HG02970 (cell line): ENCODE measurements around the gene PRTFDC1.
"Not testable (repeated sequence)": the region's sequence is repeated elsewhere in the genome, so short reads cannot be mapped to it uniquely, and the experiment has no call there.

Experiments used
- ATAC-seq: cut with Tn5 transposase; IDR thresholded peaks from one replicate; pipeline ENCODE4 v1.9.1; 2021; ENCODE audit warnings: mild to moderate bottlenecking, moderate library complexity, moderate number of reproducible peaks; ENCODE audit not compliant: unreplicated experiment, low FRiP score

The PRTFDC1 gene

DNA sequence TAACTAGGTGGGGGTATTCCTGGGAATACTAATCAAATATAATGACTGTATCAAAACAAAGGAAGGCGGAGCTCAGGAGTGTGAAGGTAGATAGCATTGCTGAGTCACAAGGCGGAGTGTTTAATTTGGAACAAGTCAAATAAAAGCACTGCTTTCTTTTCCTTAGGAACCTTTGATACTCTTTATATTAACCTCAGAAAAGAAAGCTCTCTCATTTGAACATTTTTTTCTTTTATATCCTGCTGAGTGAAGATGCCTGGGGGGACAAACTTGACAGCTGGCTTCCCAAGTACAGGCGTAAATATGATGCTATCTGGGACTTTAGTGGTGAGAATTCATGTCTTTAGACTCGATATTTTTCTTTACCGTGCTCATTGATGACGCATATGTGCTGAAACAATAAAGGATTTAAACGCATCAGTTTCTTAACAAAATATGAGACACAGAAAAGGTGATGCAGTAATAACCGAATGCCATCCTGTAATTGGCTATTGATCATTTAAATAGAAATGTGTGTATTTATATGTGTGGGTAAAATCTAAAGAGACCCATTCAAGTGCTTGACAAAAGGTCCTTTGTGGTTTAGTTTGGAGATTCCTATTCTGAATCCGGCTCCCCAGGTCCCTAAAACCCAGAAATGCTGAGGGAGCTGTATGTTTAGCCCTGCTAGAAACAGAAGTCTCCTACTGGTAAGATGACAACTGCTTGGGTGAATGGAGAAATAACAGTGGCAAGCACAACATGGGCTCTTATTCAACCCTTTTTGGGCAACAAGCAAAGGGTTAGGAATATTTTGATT is 102.7 kb downstream of the PRTFDC1 start:
- ATAC-seq, result no peak

DNA sequence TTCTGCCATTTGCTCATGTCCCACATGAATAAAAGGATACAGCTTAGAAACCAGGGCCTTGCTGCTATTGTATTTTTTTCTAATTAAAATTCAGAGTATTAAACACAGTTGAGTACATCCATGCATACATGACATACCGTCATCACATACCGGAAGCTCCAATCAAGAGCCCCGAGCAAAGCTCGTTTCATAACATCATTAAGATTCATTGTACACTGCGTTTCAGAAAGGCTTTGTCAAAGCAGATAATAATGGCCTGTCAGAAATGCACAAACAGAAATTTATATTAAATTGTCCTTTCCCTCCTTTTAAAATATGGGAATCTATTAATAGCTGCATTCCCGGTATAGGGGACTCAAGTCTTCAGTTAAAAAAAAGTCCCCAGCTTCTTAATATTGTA is 103.4 kb downstream of the PRTFDC1 start:
- ATAC-seq, result no peak

DNA sequence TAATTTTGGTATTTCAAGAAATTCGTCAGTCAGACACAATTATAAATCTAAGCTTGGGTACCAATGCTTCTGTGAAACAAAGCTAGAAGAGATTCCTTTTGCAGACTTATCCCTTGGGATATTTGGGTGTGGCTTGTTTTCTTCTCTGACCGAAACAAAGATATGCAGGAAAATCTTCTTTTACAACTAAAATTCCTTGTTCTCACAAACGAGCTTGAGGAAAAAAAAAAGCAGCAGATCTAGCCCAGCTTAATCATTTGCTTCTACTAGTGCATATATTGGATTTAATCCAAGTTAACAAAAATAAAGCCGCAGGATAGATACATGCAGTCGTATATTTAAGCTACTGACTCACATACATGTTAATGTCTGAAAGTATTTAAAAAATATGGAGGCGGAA is 104.2 kb downstream of the PRTFDC1 start:
- no peak for ATAC-seq

DNA sequence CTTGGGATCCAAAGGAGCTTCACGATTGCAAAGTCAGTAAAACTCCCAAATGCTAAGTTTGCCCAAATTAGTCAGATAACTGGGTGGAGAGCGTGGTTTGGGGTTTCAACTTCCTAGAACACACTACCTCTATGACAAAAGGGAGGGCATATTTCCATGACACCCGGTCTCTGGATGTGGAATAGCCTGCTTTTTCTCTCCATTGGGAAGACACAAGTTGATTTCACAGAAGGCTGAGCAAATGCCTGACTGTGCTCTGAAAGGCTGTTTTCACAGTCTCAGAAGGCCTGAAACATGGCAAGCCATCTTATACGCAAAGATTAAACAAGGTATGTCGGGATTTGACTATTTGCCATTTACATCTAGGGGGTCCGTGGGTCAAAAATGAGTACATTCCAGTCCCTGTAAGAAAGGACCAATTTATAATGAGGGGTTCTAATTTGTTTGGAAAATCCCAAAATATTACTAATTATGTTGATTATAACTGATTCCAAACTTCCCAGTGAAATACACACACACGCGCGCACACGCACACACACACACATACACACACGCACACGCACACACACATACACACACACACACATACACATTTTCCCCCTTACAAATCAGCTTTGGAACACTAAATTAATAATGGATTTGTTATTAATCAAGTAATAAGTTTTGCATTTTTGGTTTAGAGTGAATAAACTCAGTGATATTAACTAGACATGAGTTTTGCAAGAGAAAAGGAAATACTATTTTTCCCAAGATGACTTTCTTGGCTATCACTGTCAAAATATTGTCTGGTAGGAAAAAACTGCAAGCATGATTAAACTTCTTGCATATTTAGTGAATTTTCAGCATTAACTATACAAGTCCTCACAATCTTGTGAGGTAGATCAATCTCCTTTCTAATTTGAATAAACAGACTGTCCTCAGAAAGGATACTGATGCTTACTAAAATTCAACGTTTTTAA is 105.0 kb downstream of the PRTFDC1 start:
- no peak for ATAC-seq

DNA sequence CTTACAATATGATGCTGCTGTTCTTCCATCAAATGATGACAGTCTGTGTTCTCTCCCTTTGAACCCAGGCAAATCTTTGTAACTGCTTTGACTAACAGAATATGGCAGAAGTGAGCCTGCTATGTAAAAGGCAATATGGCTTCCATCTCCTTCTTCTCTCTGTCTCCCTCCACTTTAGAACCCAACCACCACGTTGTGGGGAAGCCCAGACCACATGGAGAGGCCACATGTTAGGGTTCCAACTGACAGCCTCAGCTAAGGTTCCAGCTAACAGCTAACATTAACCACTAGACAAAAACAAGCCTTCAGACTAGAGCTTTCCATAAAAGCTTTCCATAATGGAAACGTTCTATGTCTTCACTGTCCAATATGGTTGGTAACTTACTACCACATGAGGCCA is 107.7 kb downstream of the PRTFDC1 start:
- ATAC-seq, result no peak

DNA sequence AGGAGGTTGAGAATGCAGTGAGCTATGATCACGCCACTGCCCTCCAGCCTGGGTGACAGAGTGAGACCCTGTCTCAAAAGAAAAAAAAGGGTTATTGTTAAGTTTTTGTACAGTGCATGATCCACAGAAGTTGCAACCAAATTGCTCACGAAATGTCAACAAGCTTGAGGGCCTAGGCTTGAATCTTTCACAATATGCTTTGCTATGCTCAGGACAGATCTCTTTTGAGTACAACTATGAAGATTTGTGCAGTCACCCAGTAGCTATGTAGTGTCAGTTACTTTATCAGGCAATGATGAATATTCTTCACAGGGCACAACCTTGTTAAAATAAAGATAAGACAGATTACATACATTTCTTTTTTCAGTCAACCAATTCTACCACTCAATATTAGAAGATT is 109.2 kb downstream of the PRTFDC1 start:
- ATAC-seq, result no peak

DNA sequence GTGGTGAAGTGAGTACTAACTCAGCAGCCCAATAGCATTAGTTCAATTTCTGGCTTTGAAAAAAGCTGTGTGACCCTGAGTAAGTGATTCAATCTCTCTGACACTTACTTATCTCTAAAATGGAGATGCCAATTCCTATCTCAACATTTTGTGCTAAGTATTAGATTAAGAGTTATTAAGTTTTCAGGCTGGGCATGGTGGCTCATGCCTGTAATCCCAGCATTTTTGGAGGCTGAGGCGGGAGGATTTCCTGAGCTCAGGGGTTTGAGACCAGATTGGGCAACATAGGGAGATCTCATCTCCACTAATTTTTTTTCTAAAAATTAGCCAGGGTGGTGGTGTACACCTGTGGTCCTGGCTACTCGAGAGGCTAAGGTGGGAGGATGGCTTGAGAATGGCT is 109.5 kb downstream of the PRTFDC1 start:
- no peak for ATAC-seq

DNA sequence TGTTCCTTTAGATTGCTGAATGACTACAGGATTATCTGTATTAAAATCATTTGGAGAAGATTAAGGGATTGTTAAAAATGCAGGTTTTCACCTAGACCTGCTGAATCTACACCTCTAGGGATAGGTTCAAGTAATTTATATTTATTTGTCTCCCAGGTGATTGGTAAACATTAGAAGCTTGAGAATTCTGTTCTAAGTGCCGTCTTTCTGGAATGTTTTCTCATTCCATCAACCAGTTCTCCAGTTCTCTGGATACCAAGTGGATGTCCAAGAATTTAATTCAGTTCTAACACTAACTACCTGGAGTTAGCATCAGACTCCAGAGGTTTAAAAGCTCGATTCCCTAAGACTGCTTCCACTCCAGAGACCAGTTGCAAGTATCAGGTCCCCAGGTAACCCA is 110.9 kb downstream of the PRTFDC1 start:
- ATAC-seq, result no peak

DNA sequence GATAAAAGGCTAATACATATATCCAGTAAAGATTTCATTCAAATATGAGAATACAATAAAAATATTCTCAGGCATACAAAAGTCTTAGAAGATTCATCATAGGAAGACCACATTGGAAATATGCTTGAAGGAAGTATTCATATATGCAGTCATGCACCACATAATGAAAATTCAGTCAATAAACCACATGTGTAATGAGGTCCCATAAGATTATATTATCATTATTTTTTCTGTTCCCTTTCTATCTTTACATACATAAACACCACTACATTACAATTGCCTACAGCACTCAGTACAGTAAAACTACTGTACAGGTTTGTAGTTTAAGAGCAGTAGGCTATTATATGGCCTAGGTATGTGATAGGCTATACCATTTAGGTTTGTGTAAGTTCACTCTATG is 111.6 kb downstream of the PRTFDC1 start:
- no peak for ATAC-seq

DNA sequence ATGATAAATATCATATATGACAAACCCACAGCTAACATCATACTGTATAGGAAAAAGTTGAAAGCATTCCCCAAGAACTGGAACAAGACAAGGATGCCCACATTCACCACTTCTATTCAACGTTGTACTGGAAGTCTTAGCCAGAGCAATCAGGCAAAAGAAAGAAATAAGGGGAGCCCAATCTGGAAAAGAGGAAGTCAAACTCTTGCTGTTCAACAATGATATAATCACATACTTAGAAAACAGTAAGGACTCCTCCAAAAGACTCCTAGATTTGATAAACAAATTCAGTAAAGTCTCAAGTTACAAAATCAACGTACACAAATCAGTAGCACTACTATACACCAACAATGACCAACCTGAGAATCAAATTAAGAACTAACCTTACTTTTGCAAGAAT is 114.6 kb downstream of the PRTFDC1 start:
- not testable (repeated sequence) for ATAC-seq

DNA sequence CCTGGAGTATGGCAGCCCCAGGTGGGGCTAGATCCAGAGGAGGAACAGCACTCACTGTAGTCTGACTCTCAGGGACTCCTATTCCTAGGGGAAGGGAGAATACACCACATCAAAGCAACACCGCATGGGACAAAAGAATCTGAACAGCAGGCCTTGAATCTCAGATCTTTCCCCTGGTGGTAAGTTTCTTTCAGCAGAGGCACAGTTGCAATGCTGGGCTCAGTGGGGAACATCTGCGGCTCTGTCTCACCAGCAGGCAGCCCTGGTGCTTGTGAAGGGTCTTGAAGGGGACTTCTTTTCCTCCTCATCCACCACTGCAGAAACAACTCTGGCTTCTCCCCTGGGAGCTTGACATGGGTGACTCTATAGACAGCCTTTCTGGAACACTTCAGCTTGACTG is 117.5 kb downstream of the PRTFDC1 start:
- ATAC-seq, result no peak

DNA sequence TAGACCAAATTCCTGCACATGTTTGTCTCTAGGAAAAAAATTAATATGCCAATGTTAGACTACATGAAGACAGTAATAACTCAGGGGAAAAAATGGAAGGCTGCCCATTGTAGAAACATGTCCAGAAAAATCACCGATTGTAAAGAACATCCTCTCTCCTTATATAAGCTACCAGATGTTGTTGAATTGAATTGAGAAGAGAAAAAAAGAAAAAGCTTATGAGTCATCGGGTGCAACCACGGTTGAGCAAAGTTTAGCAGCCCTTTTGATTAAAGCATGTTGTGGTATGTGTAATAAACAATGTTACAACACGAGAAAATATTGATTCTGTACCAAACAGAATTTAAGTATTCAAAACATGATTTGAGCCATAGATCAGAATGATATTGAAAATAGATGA is 126.4 kb downstream of the PRTFDC1 start:
- no peak for ATAC-seq

DNA sequence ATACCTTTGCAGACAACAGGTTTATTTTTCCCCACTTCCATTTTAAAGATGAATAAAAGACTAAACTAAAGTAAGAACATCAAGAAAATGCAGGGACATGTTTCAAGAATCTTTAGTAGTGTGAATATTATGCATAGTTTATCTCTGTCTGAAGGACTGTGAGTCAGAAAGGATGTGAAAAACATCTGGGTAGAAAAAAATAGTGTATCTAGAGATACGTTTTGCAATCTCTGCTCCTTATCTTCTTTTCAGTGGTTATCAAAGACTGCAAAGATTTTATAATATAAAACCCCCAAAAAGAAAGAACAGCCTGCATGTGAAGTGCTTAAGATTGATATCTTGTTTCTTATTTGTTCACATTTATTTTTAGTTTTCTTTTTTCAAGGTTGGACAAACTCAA is 126.9 kb downstream of the PRTFDC1 start:
- no peak for ATAC-seq

DNA sequence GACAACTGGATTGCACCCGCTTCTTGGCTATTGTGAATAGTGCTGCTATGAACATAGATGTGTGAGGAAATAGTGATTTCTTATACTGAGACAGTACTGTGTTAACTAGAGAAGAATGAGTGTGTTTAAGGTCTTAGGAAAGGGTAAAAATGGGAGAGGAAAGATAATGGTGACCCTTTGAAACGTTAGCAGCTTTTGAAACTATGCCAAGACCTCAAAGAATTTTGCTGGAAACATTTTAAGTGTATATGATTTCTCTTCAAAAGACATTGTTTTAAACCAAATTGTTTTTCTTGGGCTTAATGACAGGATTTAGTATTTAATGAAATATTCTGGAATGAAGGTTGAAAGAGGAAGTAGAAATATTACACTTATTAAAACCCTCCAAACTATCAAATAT is 127.9 kb downstream of the PRTFDC1 start:
- ATAC-seq, result no peak

DNA sequence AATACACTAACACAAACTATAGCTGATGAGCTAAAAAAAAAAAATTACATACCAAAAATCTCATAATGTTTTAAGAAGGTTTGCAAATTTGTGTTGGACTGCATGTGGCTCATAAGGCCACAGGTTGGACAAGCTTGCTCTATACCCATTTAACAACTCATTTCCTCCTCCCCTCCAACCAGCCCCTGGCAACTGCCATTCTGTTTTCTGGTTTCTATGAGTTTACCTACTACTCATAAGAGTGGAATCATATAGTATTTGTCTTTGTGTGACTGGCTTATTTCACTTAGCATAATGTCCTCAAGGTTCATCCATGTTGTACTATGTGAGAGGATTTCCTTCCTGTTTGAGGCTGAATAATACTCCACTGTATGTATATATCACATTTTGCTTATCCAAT is 128.3 kb downstream of the PRTFDC1 start:
- ATAC-seq, result no peak

DNA sequence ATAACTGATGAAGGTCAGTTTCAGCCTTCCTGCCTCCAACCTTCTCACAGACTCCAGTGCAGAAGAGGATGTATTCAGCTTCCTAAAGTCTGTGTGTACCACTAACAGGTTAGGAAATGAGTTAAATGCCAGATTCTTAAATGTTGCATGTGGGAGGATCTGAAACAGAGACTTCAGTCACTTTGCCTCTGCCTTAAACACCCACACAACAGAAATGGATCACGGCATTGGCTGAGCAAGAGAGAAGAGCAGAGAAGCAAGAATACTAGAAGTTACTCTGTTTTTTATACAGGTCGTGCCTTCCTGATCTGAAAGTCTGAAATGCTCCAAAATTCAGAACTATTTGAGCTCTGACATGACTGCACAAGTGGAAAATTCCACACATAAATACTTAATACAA is 129.8 kb downstream of the PRTFDC1 start:
- no peak for ATAC-seq

DNA sequence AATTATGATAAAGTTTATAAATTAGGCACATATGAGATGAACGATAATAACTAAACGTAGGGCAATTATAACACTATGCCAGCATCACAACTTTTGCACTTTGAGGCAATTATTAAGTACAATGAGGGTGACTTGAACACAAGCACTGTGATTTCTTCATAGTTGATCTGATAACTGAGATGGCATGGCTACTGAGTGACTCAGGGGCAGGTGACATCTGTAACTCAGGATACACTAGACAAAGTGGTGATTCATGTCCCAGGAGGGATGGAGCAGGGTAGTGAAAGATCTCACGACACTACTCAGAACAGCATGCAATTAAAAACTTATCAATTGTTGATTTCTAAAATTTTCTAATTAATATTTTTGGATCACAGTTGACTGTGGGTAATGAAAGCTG is 130.4 kb downstream of the PRTFDC1 start:
- no peak for ATAC-seq

DNA sequence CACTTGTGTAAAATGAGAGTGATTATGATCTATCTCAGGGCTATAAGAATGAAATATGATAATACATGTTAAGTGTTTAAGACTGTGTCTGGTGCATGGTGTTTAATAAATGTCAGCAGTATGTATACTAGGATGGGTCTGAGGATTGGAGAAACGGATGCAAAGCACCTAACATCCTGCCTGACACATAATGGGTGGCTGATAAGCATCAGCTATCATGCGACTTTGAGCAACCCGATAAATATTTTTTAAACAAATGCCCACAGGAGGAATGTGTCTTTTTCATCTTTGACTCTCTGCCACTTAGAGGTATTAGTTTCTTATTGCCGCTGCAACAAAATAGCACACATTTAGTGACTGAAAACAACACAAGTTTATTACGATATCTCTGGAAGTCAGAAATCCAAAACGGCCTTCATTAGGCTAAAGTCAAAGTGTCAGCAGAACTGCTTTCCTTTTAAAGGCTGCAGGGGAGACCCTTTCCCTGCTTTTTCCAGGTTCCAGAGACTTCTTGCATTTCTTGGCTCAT is 135.5 kb downstream of the PRTFDC1 start:
- ATAC-seq, result no peak

DNA sequence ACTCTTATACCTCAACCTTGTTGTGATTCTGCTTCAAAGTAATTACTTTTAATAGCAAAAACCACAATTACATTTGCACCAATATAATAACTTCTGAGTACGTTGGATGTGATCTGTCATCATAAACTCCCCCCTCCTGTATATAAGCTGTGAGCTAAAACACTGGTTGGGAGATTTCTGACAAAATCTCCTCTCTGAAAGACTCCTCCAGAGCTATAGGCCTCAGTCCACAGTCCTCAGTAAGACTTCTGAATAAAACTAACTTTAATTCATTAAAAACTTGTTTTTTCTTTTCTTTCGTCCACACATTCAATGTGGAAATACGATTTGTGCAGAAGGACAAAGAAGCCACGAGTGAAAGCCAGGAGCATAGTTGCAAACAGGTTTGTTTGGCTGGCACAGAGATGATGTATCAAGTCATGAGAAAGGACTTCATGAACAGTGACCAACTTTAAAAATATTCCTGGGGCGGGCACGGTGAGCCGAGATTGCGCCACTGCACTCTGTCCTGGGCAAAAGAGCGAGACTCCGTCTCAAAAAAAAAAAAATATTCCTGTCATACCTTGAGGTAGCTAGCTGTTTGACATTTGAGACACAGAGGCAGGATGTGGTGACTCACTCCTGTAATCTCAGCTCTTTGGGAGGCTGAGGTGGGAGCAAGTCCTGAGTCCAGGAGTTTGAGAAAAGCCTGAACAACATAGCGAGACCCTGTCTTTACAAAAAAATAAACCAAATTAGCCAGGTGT is 137.7 kb downstream of the PRTFDC1 start:
- no peak for ATAC-seq

DNA sequence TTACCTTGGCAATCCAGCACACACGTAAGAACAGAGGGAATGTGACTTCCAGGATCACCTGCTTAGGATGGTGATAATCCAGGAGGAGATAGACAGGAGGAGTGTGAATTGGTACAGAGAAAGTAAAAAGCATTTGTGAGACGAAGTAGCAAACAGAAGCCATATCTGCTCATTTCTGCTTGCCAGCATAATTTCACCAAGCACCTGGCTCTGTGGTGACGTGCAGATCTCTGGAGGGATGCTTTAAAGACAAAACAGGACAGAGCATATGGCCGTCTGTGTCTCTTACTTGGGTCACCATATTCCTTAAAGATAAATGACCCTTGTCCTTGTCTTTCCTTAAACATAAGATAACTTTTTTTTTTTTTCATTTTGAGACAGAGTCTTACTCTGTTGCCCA is 138.6 kb downstream of the PRTFDC1 start:
- no peak for ATAC-seq

DNA sequence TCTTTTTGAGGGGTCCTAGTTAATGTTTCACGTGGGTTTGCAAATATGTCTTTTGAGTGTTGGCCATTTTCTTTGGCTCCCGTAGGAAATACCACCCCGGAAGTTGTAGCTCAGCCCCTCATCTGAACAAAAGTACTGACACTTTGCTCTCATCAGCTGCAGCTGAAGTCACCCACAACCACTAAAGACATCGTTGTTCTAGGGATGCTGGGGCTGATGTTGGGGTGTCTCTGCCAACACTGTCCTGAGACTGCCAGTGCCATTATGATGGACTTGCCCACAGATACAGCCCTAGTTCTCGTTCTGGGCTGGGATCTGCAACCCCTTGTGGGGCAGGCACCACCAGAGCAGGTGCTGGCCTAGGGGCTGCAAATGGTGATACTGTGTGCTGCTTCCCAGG is 146.1 kb downstream of the PRTFDC1 start:
- no peak for ATAC-seq
